GM18520 (cell line): ENCODE results near the gene CAPNS1.
"Not testable (repeated sequence)": the region's sequence is repeated elsewhere in the genome, so short reads cannot be mapped to it uniquely, and the experiment has no call there.

Source experiments
- ATAC-seq: cut with Tn5 transposase; IDR thresholded peaks from one replicate; pipeline ENCODE4 v1.9.1; 2021; ENCODE audit not compliant: unreplicated experiment

CAPNS1 gene

GRCh38 chr19:36113894-36114720 lies 25.8 kb upstream of the CAPNS1 start:
- no peak for ATAC-seq

GRCh38 chr19:36114721-36115452 lies 25.0 kb upstream of the CAPNS1 start, which contains the start of gene POLR2I:
Gene POLR2I, minus strand, starts transcription at chr19:36114875. Its CDS starts 19 bp downstream, at chr19:36114856.
- peak; percentile 84 for ATAC-seq

DNA sequence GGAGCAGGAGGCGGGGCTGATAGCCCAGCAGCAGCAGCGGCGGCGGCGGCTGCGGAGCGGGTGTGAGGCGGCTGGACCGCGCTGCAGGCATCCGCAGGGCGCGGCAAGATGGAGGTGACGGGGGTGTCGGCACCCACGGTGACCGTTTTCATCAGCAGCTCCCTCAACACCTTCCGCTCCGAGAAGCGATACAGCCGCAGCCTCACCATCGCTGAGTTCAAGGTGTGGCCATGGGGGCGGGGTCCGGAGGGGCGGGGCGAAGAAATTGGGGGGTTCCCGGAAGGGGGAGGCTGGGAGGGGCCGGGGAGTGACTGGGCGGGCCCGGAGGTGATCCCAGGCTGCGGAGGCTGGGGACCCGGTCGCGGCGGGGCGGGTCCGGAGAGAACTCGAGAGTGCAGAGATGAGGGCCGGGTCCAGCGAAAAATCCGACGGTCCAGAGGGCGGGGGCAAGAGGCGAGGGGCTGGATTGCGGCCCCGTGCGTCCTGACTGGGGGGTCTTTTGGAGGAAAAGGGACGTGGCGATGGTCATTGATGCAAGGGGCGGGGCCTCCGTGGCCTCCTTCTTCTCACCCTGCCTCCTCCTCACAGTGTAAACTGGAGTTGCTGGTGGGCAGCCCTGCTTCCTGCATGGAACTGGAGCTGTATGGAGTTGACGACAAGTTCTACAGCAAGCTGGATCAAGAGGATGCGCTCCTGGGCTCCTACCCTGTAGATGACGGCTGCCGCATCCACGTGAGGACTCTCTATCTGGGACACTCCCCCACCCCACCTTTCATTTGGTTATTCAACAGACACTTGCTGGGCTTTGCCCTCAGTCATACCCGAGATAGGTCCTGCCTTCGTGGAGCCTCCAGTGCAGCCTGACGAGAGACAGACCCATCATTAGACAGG lies 24.2 kb upstream of the CAPNS1 start, which contains the start of gene TBCB:
Gene TBCB, plus strand, starts transcription at position 16 of the 891 bp plus-strand sequence. Its CDS starts 93 bp downstream, at position 109.
- ATAC-seq, result peak; percentile 27

GRCh38 chr19:36116344-36116637 lies 23.6 kb upstream of the CAPNS1 start:
- ATAC-seq, result no peak

- no peak for ATAC-seq
Observed at GRCh38 chr19:36120092-36120983, 19.5 kb upstream of the CAPNS1 start.

DNA sequence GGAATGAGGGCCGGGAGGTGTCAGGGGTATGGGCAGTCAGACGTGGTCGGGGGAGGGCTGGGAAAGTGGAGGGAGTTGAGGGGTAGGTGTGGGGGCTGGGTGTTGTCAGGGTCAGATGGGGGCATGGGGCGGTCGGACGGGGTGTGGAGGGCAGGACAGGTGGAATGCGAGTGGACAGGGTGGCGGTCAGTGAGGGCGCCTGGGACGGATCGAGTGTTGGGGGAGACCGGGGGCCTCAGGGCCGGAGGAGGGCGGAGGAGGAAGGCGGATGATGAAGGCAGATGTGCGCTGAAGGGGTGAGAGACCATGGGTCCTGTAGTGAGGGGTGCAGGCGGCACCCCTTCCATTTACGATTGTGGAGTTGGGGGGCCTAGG lies 18.9 kb upstream of the CAPNS1 start:
- ATAC-seq, result no peak

DNA sequence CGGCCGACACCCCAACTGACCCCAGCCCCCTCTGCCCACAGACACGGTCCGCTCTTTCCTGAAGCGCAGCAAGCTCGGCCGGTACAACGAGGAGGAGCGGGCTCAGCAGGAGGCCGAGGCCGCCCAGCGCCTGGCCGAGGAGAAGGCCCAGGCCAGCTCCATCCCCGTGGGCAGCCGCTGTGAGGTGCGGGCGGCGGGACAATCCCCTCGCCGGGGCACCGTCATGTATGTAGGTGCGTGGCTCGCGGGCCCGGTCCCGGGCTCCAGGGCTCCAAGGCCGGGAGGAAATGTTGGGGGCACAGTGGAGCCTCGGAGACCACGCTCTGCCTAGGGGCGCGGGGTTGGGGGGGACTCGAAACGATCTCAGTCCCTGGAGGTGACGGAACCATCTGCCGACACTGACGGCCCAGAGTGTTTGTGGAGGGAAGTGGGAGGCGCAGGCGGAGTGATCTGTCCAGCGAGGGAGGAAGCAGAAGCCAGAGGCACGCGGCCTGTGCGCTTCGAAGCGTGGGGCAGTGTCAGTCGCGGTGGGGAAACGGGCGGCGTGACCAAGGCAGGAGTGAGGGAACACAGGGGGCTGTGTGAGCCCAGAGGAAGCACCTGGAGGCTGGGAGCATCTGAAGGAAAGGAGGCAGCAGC lies 18.3 kb upstream of the CAPNS1 start:
- ATAC-seq, result no peak

- ATAC-seq, result no peak
Observed at GRCh38 chr19:36125557-36125956, 14.3 kb upstream of the CAPNS1 start.

- ATAC-seq, result no peak
Observed at GRCh38 chr19:36128392-36128736, 11.5 kb upstream of the CAPNS1 start.

GRCh38 chr19:36131221-36131620 lies 8.6 kb upstream of the CAPNS1 start:
- not testable (repeated sequence) for ATAC-seq

DNA sequence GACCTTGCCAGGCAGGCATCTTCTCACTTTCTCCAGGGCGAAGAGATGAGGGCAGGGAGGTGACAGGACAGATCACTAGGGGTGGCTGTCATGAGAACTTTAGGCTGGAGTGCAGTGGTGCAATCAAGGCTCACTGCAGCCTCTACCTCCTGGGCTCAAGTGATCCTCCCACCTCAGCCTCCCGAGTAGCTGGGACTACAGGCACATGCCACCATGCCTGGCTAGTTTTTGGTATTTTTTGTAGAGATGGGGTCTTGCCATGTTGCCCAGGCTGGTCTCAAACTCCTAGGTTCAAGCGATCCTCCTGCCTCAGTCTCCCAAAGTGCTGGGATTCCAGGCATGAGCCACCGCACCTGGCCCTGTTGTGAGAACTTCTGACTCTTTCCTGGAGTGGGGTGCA lies 5.0 kb upstream of the CAPNS1 start:
- ATAC-seq, result not testable (repeated sequence)

GRCh38 chr19:36136964-36137686 lies 2.7 kb upstream of the CAPNS1 start:
- ATAC-seq, result no peak

GRCh38 chr19:36139120-36139472 lies 770 bp upstream of the CAPNS1 start:
- ATAC-seq, result no peak

DNA sequence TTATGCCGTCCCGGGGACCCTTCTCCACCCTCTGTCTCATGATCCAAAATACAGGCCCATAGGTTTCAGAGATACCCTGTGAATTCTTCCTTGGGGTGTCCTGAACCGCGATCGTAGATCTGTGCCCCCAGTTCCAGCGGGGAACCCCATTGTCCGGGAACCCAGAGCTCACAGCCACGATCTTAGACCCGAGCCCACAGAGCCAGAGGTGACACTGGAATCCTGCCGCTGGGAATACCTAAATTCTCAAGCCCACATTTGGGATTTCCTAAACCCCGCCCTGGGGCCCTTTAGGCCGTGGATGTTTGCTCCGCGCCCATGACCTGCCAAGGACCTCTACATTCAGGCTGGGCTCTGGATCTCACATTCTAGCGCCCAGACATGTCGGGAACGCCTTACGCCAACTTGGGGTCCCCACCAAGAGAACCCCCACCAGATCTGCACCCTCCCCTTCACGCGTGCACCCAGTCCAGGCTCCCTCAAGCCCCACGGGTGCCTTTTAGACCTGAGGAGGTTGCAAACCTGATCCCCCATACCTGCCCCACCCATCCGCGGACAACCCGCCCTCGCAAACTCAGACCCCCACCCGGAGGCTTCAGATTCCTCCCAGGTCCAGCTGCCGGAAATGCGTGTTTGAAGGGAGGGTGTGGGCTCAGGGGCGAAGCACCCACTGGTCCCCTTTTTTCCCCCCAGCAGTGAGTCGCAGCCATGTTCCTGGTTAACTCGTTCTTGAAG lies 605 bp downstream of the CAPNS1 start:
- ATAC-seq, result no peak

- ATAC-seq, result no peak
Observed at GRCh38 chr19:36141039-36141927, 1.4 kb downstream of the CAPNS1 start.

DNA sequence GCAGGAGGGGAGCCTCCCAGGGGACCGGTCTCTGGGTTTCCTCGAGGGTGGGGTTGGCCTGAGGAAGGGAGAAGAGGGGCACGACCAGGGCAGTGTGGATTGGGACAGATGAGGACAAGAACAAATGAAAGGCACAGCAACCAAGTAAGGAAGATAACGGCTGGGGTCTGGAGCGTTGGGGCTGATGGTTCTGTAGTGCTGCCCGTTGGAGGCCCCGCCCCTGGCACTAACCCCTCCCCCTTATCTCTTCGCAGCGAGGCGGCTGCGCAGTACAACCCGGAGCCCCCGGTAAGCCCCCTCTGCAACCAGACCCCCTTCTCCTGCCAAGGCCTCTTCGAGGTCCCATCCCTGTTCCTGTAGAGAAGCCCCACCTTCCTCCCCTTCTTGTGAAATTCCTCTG lies 2.2 kb downstream of the CAPNS1 start:
- ATAC-seq, result no peak

- ATAC-seq, result no peak
Observed at GRCh38 chr19:36142496-36142895, 2.6 kb downstream of the CAPNS1 start.

- no peak for ATAC-seq
Observed at GRCh38 chr19:36144624-36145023, 4.8 kb downstream of the CAPNS1 start.
